H9 (cell line): Measurements from ENCODE around the gene ULK2. TPM values are rescaled to one million over a fixed set of nuclear protein-coding genes. Genes with fewer than 3 reads are reported as not detected.
A peak's percentile ranks its signal among the peaks of the same experiment; 100 is the strongest.

ENCODE experiments used
- DNase-seq: peaks from one replicate; pipeline ENCODE4 v3.0.0-alpha.2; 2017
- H2AFZ ChIP-seq: one replicate; pipeline ENCODE4 v1.6.1; 2013; ENCODE audit warnings: mild to moderate bottlenecking, low read length, control low read depth, moderate library complexity
- H2AK5ac ChIP-seq: 2 replicates; pipeline ENCODE4 v1.6.1; 2013; ENCODE audit warnings: low read length, control low read depth, mixed read lengths; ENCODE audit not compliant: insufficient read length
- H2BK120ac ChIP-seq: one replicate; pipeline ENCODE4 v1.6.1; 2013; ENCODE audit warnings: low read depth, mild to moderate bottlenecking, low read length, control low read depth, inconsistent platforms; ENCODE audit not compliant: poor library complexity, severe bottlenecking
- H2BK12ac ChIP-seq: 2 replicates; pipeline ENCODE4 v1.6.1; 2013; ENCODE audit warnings: low read length, control low read depth, mixed read lengths, low read depth; ENCODE audit not compliant: insufficient read length
- H2BK15ac ChIP-seq: 2 replicates; pipeline ENCODE4 v1.6.1; 2013; ENCODE audit warnings: low read depth, low read length, control low read depth
- H2BK20ac ChIP-seq: one replicate; pipeline ENCODE4 v1.6.1; 2013; ENCODE audit warnings: low read depth, mild to moderate bottlenecking, low read length, control low read depth, inconsistent platforms; ENCODE audit not compliant: poor library complexity, severe bottlenecking
- H2BK5ac ChIP-seq: 2 replicates; pipeline ENCODE4 v1.6.1; 2013; ENCODE audit warnings: low read length, control low read depth, mixed read lengths; ENCODE audit not compliant: insufficient read length
- H3K14ac ChIP-seq: 2 replicates; pipeline ENCODE4 v1.6.1; 2013; ENCODE audit warnings: low read length, control low read depth; ENCODE audit not compliant: insufficient read depth
- H3K18ac ChIP-seq: 2 replicates; pipeline ENCODE4 v1.6.1; 2013; ENCODE audit warnings: low read depth, mild to moderate bottlenecking, mixed read lengths, low read length, control low read depth; ENCODE audit not compliant: insufficient read length
- H3K23ac ChIP-seq: 2 replicates; pipeline ENCODE4 v1.6.1; 2013; ENCODE audit warnings: low read length, control low read depth, mixed read lengths, low read depth; ENCODE audit not compliant: insufficient read length
- H3K23me2 ChIP-seq: 2 replicates; pipeline ENCODE4 v1.6.1; 2013; ENCODE audit warnings: low read depth, mild to moderate bottlenecking, mixed read lengths, low read length, control low read depth; ENCODE audit not compliant: insufficient read length, poor library complexity, severe bottlenecking
- H3K27ac ChIP-seq: 2 replicates; pipeline ENCODE4 v1.5.1; 2013; ENCODE audit warnings: low read length, control low read depth, mixed read lengths, low read depth; ENCODE audit not compliant: insufficient read length
- H3K27me3 ChIP-seq: 2 replicates; pipeline ENCODE4 v1.6.1; 2013; ENCODE audit warnings: low read length, control low read depth, inconsistent platforms; ENCODE audit not compliant: insufficient read depth
- H3K4ac ChIP-seq: 2 replicates; pipeline ENCODE4 v1.6.1; 2013; ENCODE audit warnings: low read depth, mild to moderate bottlenecking, control low read depth, inconsistent platforms, low read length, moderate library complexity
- H3K4me1 ChIP-seq: 2 replicates; pipeline ENCODE4 v1.6.1; 2013; ENCODE audit warnings: low read length, control low read depth, inconsistent platforms; ENCODE audit not compliant: insufficient read depth
- H3K4me2 ChIP-seq: 2 replicates; pipeline ENCODE4 v1.6.1; 2013; ENCODE audit warnings: low read length, control low read depth, mixed read lengths; ENCODE audit not compliant: insufficient read length, insufficient read depth
- H3K56ac ChIP-seq: 2 replicates; pipeline ENCODE4 v1.6.1; 2013; ENCODE audit warnings: low read depth, mild to moderate bottlenecking, mixed read lengths, low read length, control low read depth; ENCODE audit not compliant: insufficient read length
- H3K79me1 ChIP-seq: 2 replicates; pipeline ENCODE4 v1.6.1; 2013; ENCODE audit warnings: low read depth, mild to moderate bottlenecking, moderate library complexity, low read length, control low read depth, inconsistent platforms; ENCODE audit not compliant: insufficient read depth, poor library complexity, severe bottlenecking
- H3K79me2 ChIP-seq: 2 replicates; pipeline ENCODE4 v1.6.1; 2013; ENCODE audit warnings: low read length, control low read depth, inconsistent platforms; ENCODE audit not compliant: insufficient read depth
- H3K9ac ChIP-seq: 2 replicates; pipeline ENCODE4 v1.6.1; 2013; ENCODE audit warnings: low read length, control low read depth, mixed read lengths; ENCODE audit not compliant: insufficient read length; ENCODE audit errors: extremely low read depth
- H3K9me3 ChIP-seq: one replicate; pipeline ENCODE4 v1.6.1; 2013; ENCODE audit warnings: low read depth, low read length, inconsistent platforms; ENCODE audit not compliant: control insufficient read depth
- H3T11ph ChIP-seq: one replicate; pipeline ENCODE4 v1.6.1; 2013; ENCODE audit warnings: mild to moderate bottlenecking, low read length, control low read depth, inconsistent platforms
- H4K20me1 ChIP-seq: one replicate; pipeline ENCODE4 v1.6.1; 2013; ENCODE audit not compliant: control insufficient read depth, insufficient read length, insufficient read depth
- H4K5ac ChIP-seq: 2 replicates; pipeline ENCODE4 v1.6.1; 2013; ENCODE audit warnings: low read depth, mild to moderate bottlenecking, mixed read lengths, low read length, control low read depth; ENCODE audit not compliant: insufficient read length
- H4K8ac ChIP-seq: replicated peaks from 2 replicates; pipeline ENCODE4 v1.6.1; 2013; ENCODE audit warnings: low read length, control low read depth, mixed read lengths, low read depth; ENCODE audit not compliant: insufficient read length
- H4K91ac ChIP-seq: 2 replicates; pipeline ENCODE4 v1.6.1; 2013; ENCODE audit warnings: low read depth, mild to moderate bottlenecking, moderate library complexity, mixed read lengths, low read length, control low read depth; ENCODE audit not compliant: insufficient read length
- H3K27ac Mint-ChIP-seq, 3 experiments: 2 replicates in 2 of 3; 3 replicates in 1 of 3; pipeline ENCODE4 v1.8.0; 2020 to 2021; ENCODE audit warnings: mixed read lengths in 3 of 3, mild to moderate bottlenecking in 1 of 3, moderate library complexity in 1 of 3
- H3K27me3 Mint-ChIP-seq: 2 replicates; pipeline ENCODE4 v1.8.0; 2021; ENCODE audit warnings: low read depth, mild to moderate bottlenecking, moderate library complexity, mixed read lengths
- H3K36me3 Mint-ChIP-seq, 3 experiments: 2 replicates in 2 of 3; 3 replicates in 1 of 3; pipeline ENCODE4 v1.8.0; 2020 to 2021; ENCODE audit warnings: low read depth in 3 of 3, mixed read lengths in 3 of 3; ENCODE audit not compliant: insufficient read depth in 1 of 3
- H3K4me1 Mint-ChIP-seq, 2 experiments: 2 replicates each; pipeline ENCODE4 v1.8.0; 2020; ENCODE audit warnings: mixed read lengths in 2 of 2
- H3K4me3 Mint-ChIP-seq, 2 experiments: 2 replicates in 1 of 2; 3 replicates in 1 of 2; pipeline ENCODE4 v1.8.0; 2020 to 2021; ENCODE audit warnings: mild to moderate bottlenecking in 2 of 2, mixed read lengths in 2 of 2, moderate library complexity in 1 of 2
- H3K9me3 Mint-ChIP-seq, 2 experiments: 2 replicates in 1 of 2; 3 replicates in 1 of 2; pipeline ENCODE4 v1.8.0; 2020; ENCODE audit warnings: mild to moderate bottlenecking in 2 of 2, mixed read lengths in 2 of 2, moderate library complexity in 1 of 2
- WGBS: extraction: QIAGEN DNeasy Blood & Tissue Kit; methylation state at CpG from one replicate; pipeline ENCODE4 v1.1.7; 2013; ENCODE audit warnings: missing lambda C conversion rate, low lambda C conversion rate, mixed read lengths; ENCODE audit not compliant: insufficient read length; ENCODE audit errors: extremely low coverage; 5-methylcytosine and 5-hydroxymethylcytosine counted together
- total RNA-seq: library from RNA; stranded (reverse); gene quantifications from 2 replicates; pipeline ENCODE4 v1.2.1, GENCODE V29; 2021
- TF ChIP-seq, protein P1 (sequence below): fragments of 200-600 bp; sonication (generic); conservative IDR thresholded peaks from 3 replicates; pipeline ENCODE4 v1.8.0; 2021; ENCODE audit warnings: antibody characterized with exemption, mild to moderate bottlenecking

The ULK2 gene
- total RNA-seq, 1 experiment from 2014 or later = 11.5 TPM

DNA sequence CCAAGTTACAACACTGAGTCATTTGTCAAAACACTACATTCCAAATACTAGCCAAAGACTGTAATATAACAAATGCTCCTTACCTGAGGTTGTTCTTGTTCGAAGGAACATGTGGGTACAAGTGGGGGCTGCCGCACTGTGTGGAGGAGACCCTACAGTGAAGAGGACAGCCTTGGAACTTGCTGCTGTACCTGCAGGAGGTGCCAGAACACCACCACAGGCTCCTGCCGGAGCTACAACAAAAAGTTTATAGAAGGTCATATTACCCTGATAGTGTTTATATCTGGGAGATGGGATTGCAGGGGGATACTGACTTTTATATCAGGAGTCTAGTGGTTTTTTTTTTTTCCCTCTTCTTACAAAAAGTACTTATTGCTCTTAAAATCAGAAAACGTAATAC lies 81.9 kb downstream of the ULK2 start:
- H2AK5ac ChIP-seq = no peak overlapping the region
- H3K18ac ChIP-seq = no peak overlapping the region
- H3K23me2 ChIP-seq = no peaks in the 10 kb centered on the region
- H4K8ac ChIP-seq = no peak overlapping the region
- no peak overlapping the region for H3K14ac ChIP-seq
- H3K9me3 ChIP-seq = no peaks in the 10 kb centered on the region
- no peak overlapping the region for H2AFZ ChIP-seq
- H2BK5ac ChIP-seq = no peak overlapping the region
- H3K56ac ChIP-seq = no peak overlapping the region
- no peaks in the 10 kb centered on the region for H3K79me1 ChIP-seq
- H2BK15ac ChIP-seq = no peak overlapping the region
- H4K5ac ChIP-seq = no peak overlapping the region
- TF ChIP-seq, protein P1, sequence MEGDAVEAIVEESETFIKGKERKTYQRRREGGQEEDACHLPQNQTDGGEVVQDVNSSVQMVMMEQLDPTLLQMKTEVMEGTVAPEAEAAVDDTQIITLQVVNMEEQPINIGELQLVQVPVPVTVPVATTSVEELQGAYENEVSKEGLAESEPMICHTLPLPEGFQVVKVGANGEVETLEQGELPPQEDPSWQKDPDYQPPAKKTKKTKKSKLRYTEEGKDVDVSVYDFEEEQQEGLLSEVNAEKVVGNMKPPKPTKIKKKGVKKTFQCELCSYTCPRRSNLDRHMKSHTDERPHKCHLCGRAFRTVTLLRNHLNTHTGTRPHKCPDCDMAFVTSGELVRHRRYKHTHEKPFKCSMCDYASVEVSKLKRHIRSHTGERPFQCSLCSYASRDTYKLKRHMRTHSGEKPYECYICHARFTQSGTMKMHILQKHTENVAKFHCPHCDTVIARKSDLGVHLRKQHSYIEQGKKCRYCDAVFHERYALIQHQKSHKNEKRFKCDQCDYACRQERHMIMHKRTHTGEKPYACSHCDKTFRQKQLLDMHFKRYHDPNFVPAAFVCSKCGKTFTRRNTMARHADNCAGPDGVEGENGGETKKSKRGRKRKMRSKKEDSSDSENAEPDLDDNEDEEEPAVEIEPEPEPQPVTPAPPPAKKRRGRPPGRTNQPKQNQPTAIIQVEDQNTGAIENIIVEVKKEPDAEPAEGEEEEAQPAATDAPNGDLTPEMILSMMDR = peak; percentile 54; the same call in 2 of the 3 replicates
- no peak overlapping the region for H2BK120ac ChIP-seq
- H3K27ac Mint-ChIP-seq = no peak overlapping the region
- H3K4me2 ChIP-seq = no peak overlapping the region
- H3K36me3 Mint-ChIP-seq = peaks cover 0 to 18% (median 5%) of the 10 kb centered on the region in 3 experiments; a peak in 4 of 7 replicates
- H3K79me2 ChIP-seq = no peaks in the 10 kb centered on the region
- H3K27me3 ChIP-seq = no peaks in the 10 kb centered on the region
- H3K27me3 Mint-ChIP-seq = no peaks in the 10 kb centered on the region
- no peak overlapping the region for H3K23ac ChIP-seq
- H2BK20ac ChIP-seq = no peak overlapping the region
- no peak overlapping the region for H2BK12ac ChIP-seq
- H3K4me1 ChIP-seq = no peaks in the 10 kb centered on the region
- H3K4me3 Mint-ChIP-seq = no peak overlapping the region
- DNase-seq = peak; percentile 62
- no peak overlapping the region for H4K91ac ChIP-seq
- H3K4me1 Mint-ChIP-seq = no peaks in the 10 kb centered on the region
- no peak overlapping the region for H3K27ac ChIP-seq
- H3K9ac ChIP-seq = no peak overlapping the region
- no CpG with 5 or more reads among the region's 4 CpGs for WGBS
- no peaks in the 10 kb centered on the region for H4K20me1 ChIP-seq
- no peaks in the 10 kb centered on the region for H3K9me3 Mint-ChIP-seq
- no peak overlapping the region for H3K4ac ChIP-seq
- H3T11ph ChIP-seq = no peak overlapping the region
